Astrocyte (in vitro differentiated cells and primary cell): Measurements from ENCODE around the gene HSPBP1. TPM values are rescaled to one million over a fixed set of nuclear protein-coding genes. Genes with fewer than 3 reads are reported as not detected.

Source experiments
- DNase-seq: peaks from one replicate; pipeline ENCODE4 v3.0.0-alpha.2; 2010; ENCODE audit warnings: low read depth
- FAIRE-seq: peaks from 2 replicates; lab custom pipeline; 2011; peaks lifted over from hg19 to GRCh38; lab: Jason Lieb, UNC
- H2AFZ ChIP-seq: 2 replicates; pipeline ENCODE4 v1.6.0; 2012; ENCODE audit warnings: low read depth, low read length, inconsistent platforms
- H3K27ac ChIP-seq: 2 replicates; pipeline ENCODE4 v1.5.1; 2011; ENCODE audit warnings: low read depth, low read length, inconsistent platforms
- H3K27me3 ChIP-seq: 2 replicates; pipeline ENCODE4 v1.6.0; 2011; ENCODE audit warnings: low read length, inconsistent platforms; ENCODE audit not compliant: insufficient read depth
- H3K36me3 ChIP-seq: 2 replicates; pipeline ENCODE4 v1.5.1; 2011; ENCODE audit warnings: low read length, inconsistent platforms; ENCODE audit not compliant: insufficient read depth
- H3K4me1 ChIP-seq: 2 replicates; pipeline ENCODE4 v1.5.1; 2011; ENCODE audit warnings: low read length, inconsistent platforms; ENCODE audit not compliant: insufficient read depth
- H3K4me2 ChIP-seq: 2 replicates; pipeline ENCODE4 v1.6.0; 2012; ENCODE audit warnings: low read length, inconsistent platforms
- H3K4me3 ChIP-seq: 2 replicates; pipeline ENCODE4 v1.5.1; 2011; ENCODE audit warnings: low read depth, mild to moderate bottlenecking, low read length, inconsistent platforms; ENCODE audit not compliant: insufficient read depth
- H3K79me2 ChIP-seq: 2 replicates; pipeline ENCODE4 v1.6.0; 2012; ENCODE audit warnings: mild to moderate bottlenecking, low read length, inconsistent platforms; ENCODE audit not compliant: insufficient read depth
- H3K9ac ChIP-seq: 2 replicates; pipeline ENCODE4 v1.6.0; 2012; ENCODE audit warnings: mild to moderate bottlenecking, low read length, inconsistent platforms
- H3K9me3 ChIP-seq: 2 replicates; pipeline ENCODE4 v1.5.1; 2012; ENCODE audit warnings: low read depth, mild to moderate bottlenecking, low read length, inconsistent platforms; ENCODE audit not compliant: insufficient read depth
- H4K20me1 ChIP-seq: 2 replicates; pipeline ENCODE4 v1.6.0; 2012; ENCODE audit warnings: low read length, inconsistent platforms; ENCODE audit not compliant: insufficient read depth
- H3K27ac Mint-ChIP-seq: one replicate; pipeline ENCODE4 v1.8.0; 2021; ENCODE audit warnings: mild to moderate bottlenecking, mixed read lengths; ENCODE audit not compliant: unreplicated experiment
- H3K27me3 Mint-ChIP-seq: one replicate; pipeline ENCODE4 v1.8.0; 2021; ENCODE audit warnings: low read depth, mixed read lengths; ENCODE audit not compliant: unreplicated experiment
- H3K36me3 Mint-ChIP-seq: one replicate; pipeline ENCODE4 v1.8.0; 2021; ENCODE audit warnings: low read depth, mixed read lengths; ENCODE audit not compliant: unreplicated experiment
- H3K4me1 Mint-ChIP-seq: one replicate; pipeline ENCODE4 v1.8.0; 2021; ENCODE audit warnings: low read depth, mixed read lengths; ENCODE audit not compliant: unreplicated experiment
- H3K4me3 Mint-ChIP-seq: one replicate; pipeline ENCODE4 v1.8.0; 2021; ENCODE audit warnings: mild to moderate bottlenecking, moderate library complexity, mixed read lengths; ENCODE audit not compliant: unreplicated experiment
- H3K9me3 Mint-ChIP-seq: one replicate; pipeline ENCODE4 v1.8.0; 2021; ENCODE audit warnings: mild to moderate bottlenecking, mixed read lengths; ENCODE audit not compliant: unreplicated experiment
- EZH2 ChIP-seq: IDR thresholded peaks from 2 replicates; pipeline ENCODE4 v1.6.1; 2012; ENCODE audit warnings: mild to moderate bottlenecking, low read length, inconsistent platforms; ENCODE audit not compliant: insufficient read depth
- total RNA-seq: library from RNA; stranded (reverse); gene quantifications from 2 replicates; pipeline ENCODE4 v1.2.1, GENCODE V29; 2021
- TF ChIP-seq, protein P1 (sequence below): IDR thresholded peaks from 2 replicates; pipeline ENCODE4 v1.5.1; 2011; ENCODE audit warnings: low read depth, mild to moderate bottlenecking, inconsistent platforms, low read length, moderate library complexity; ENCODE audit not compliant: insufficient read depth

HSPBP1 gene
- total RNA-seq, 1 donor from 2014 or later: 34.8 TPM

DNA sequence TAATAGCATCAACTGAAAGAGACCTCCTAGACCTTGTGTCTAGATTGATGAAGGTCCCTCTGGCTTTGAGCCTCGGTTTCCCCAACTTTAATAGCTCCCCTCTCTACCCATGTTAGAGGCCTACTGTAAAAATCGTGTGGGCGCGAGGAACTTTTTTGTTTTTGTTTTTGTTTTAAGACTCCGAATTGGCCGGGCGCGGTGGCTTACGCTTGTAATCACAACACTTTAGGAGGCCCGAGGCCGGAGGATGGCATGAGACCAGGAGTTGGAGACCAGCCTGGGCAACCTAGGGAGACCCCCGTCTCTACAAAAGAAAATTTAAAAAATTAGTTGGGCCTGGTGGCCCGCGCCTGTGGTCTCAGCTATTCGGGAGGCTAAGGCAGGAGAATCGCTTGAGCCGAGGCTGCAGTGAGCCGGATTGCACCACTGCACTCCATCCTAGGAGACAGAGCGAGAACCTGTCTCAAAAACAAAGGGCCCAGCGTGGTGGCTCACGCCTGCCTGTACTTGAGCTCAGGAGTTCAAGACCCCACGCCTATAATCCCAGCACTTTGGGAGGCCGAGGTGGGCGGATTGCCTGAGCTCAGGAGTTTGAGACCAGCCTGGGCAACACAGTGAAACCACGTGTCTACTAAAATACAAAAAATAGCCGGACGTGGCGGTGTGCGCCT, 20.2 kb downstream of the HSPBP1 start:
- TF ChIP-seq, protein P1, sequence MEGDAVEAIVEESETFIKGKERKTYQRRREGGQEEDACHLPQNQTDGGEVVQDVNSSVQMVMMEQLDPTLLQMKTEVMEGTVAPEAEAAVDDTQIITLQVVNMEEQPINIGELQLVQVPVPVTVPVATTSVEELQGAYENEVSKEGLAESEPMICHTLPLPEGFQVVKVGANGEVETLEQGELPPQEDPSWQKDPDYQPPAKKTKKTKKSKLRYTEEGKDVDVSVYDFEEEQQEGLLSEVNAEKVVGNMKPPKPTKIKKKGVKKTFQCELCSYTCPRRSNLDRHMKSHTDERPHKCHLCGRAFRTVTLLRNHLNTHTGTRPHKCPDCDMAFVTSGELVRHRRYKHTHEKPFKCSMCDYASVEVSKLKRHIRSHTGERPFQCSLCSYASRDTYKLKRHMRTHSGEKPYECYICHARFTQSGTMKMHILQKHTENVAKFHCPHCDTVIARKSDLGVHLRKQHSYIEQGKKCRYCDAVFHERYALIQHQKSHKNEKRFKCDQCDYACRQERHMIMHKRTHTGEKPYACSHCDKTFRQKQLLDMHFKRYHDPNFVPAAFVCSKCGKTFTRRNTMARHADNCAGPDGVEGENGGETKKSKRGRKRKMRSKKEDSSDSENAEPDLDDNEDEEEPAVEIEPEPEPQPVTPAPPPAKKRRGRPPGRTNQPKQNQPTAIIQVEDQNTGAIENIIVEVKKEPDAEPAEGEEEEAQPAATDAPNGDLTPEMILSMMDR: no peak
- TF ChIP-seq EZH2: no peak
- no peaks in the 10 kb centered on the region for H3K36me3 ChIP-seq
- H3K4me3 ChIP-seq: peak overlapping the region; percentile 54
- H3K4me1 ChIP-seq: peaks cover 31% of the 10 kb centered on the region
- H3K79me2 ChIP-seq: peaks cover 41% of the 10 kb centered on the region
- DNase-seq (no peak), FAIRE-seq (no peak)
- no peaks in the 10 kb centered on the region for H3K27me3 ChIP-seq
- Mint-ChIP-seq H3K4me3 (peak overlapping the region; percentile 90), H3K9me3 (no peaks in the 10 kb centered on the region), H3K27ac (peak overlapping the region; percentile 96), H3K27me3 (no peaks in the 10 kb centered on the region), H3K36me3 (peaks cover 5% of the 10 kb centered on the region), H3K4me1 (peaks cover 23% of the 10 kb centered on the region)
- no peaks in the 10 kb centered on the region for H3K9me3 ChIP-seq
- peak overlapping the region; percentile 91 for H3K9ac ChIP-seq
- H3K4me2 ChIP-seq: peak overlapping the region; percentile 100
- H2AFZ ChIP-seq: peak overlapping the region; percentile 96
- peaks cover 35% of the 10 kb centered on the region for H4K20me1 ChIP-seq
- H3K27ac ChIP-seq: peak overlapping the region; percentile 91

GRCh38 chr19:55258828-55259539, 20.9 kb downstream of the HSPBP1 start, which contains the start of gene PPP6R1:
Gene PPP6R1, minus strand, starts transcription at chr19:55259017. Its CDS starts 11,914 bp downstream, at chr19:55247103.
- peaks cover 33% of the 10 kb centered on the region for H3K4me1 ChIP-seq
- FAIRE-seq: no peak

More at GRCh38 chr19:55258828-55259539, 20.9 kb downstream of the HSPBP1 start, which contains the start of gene PPP6R1:
- H3K27ac Mint-ChIP-seq: peak within 1 kb of the TSS; percentile 96
- H3K4me2 ChIP-seq: peak within 1 kb of the TSS; percentile 100
- peaks cover 48% of the 10 kb centered on the region for H3K79me2 ChIP-seq
- H3K9ac ChIP-seq: peak within 1 kb of the TSS; percentile 96
- H4K20me1 ChIP-seq: peaks cover 42% of the 10 kb centered on the region
- no peaks in the 10 kb centered on the region for H3K27me3 ChIP-seq
- TF ChIP-seq EZH2: no peak
- TF ChIP-seq, protein P1: no peak
- H3K9me3 ChIP-seq: no peaks in the 10 kb centered on the region
- H3K4me3 Mint-ChIP-seq: peak within 1 kb of the TSS; percentile 99
- H3K36me3 ChIP-seq: no peaks in the 10 kb centered on the region
- H3K27ac ChIP-seq: peak within 1 kb of the TSS; percentile 94
- peak; percentile 99 for DNase-seq
- H3K4me1 Mint-ChIP-seq: peaks cover 25% of the 10 kb centered on the region
- H3K36me3 Mint-ChIP-seq: peaks cover 5% of the 10 kb centered on the region
- no peaks in the 10 kb centered on the region for H3K27me3 Mint-ChIP-seq
- peak within 1 kb of the TSS; percentile 96 for H2AFZ ChIP-seq
- H3K9me3 Mint-ChIP-seq: no peaks in the 10 kb centered on the region
- H3K4me3 ChIP-seq: peak within 1 kb of the TSS; percentile 85
